DND-41 (cell line): Measurements from ENCODE around the gene DLX2.

Experiments used
- ATAC-seq: fragments of 200-7000 bp; cut with Tn5 transposase; 3 replicates; pipeline ENCODE4 v1.9.1; 2021; ENCODE audit warnings: low read depth; ENCODE audit not compliant: insufficient read depth
- DNase-seq: peaks from one replicate; pipeline ENCODE4 v3.0.0-alpha.2; 2020
- H2AFZ ChIP-seq: 2 replicates; pipeline ENCODE4 v1.6.0; 2012; ENCODE audit warnings: low read depth, low read length
- H3K27ac ChIP-seq: 2 replicates; pipeline ENCODE4 v1.5.1; 2012; ENCODE audit warnings: low read length, inconsistent platforms
- H3K27me3 ChIP-seq: fragments of 200-600 bp; sonication (generic); 2 replicates; pipeline ENCODE4 v1.6.0; 2012; ENCODE audit warnings: low read length, mild to moderate bottlenecking, inconsistent platforms; ENCODE audit not compliant: insufficient read depth, poor library complexity
- H3K36me3 ChIP-seq: 2 replicates; pipeline ENCODE4 v1.5.1; 2012; ENCODE audit warnings: low read length, inconsistent platforms; ENCODE audit not compliant: insufficient read depth
- H3K4me1 ChIP-seq: 2 replicates; pipeline ENCODE4 v1.5.1; 2012; ENCODE audit warnings: mild to moderate bottlenecking, low read length; ENCODE audit not compliant: insufficient read depth
- H3K4me2 ChIP-seq: 2 replicates; pipeline ENCODE4 v1.6.0; 2012; ENCODE audit warnings: mild to moderate bottlenecking, moderate library complexity, low read length, inconsistent platforms; ENCODE audit not compliant: insufficient read depth
- H3K4me3 ChIP-seq, 2 experiments: fragments of 200-600 bp in 1 of 2; shearing (Covaris generic) in 1 of 2; 2 replicates each; pipeline ENCODE4 v1.5.1; 2012 to 2016; ENCODE audit warnings: inconsistent platforms in 2 of 2, low read length in 2 of 2, mild to moderate bottlenecking in 2 of 2, low read depth in 1 of 2, moderate library complexity in 1 of 2
- H3K79me2 ChIP-seq: 2 replicates; pipeline ENCODE4 v1.6.0; 2012; ENCODE audit warnings: low read length, inconsistent platforms; ENCODE audit not compliant: insufficient read depth
- H3K9ac ChIP-seq: 2 replicates; pipeline ENCODE4 v1.6.0; 2012; ENCODE audit warnings: low read depth, mild to moderate bottlenecking, inconsistent platforms, low read length, moderate library complexity
- H3K9me3 ChIP-seq: 2 replicates; pipeline ENCODE4 v1.5.1; 2012; ENCODE audit warnings: low read length, moderate library complexity, mild to moderate bottlenecking, inconsistent platforms; ENCODE audit not compliant: insufficient read depth, severe bottlenecking
- H4K20me1 ChIP-seq: 2 replicates; pipeline ENCODE4 v1.6.0; 2012; ENCODE audit warnings: low read length; ENCODE audit not compliant: insufficient read depth
- CTCF ChIP-seq: IDR thresholded peaks from 2 replicates; pipeline ENCODE4 v1.5.1; 2012; ENCODE audit warnings: borderline replicate concordance, low read length, moderate library complexity, mild to moderate bottlenecking; ENCODE audit not compliant: poor library complexity, severe bottlenecking; ENCODE audit errors: extremely low read depth
- EZH2 ChIP-seq: IDR thresholded peaks from 3 replicates; pipeline ENCODE4 v1.6.1; 2012; ENCODE audit warnings: borderline replicate concordance, low read depth, mild to moderate bottlenecking, moderate library complexity, low read length, inconsistent platforms; ENCODE audit not compliant: severe bottlenecking

DLX2 gene

GRCh38 chr2:172131713-172132555, 29.2 kb upstream of the DLX2 start:
- Histone ChIP-seq H3K4me3 (no peak overlapping the region), H3K27ac (no peak overlapping the region), H2AFZ (no peak overlapping the region), H3K4me2 (no peak overlapping the region), H3K36me3 (no peaks in the 10 kb centered on the region), H3K79me2 (no peaks in the 10 kb centered on the region), H3K9me3 (no peaks in the 10 kb centered on the region), H4K20me1 (no peaks in the 10 kb centered on the region), H3K9ac (no peak overlapping the region), H3K27me3 (no peaks in the 10 kb centered on the region), H3K4me1 (no peaks in the 10 kb centered on the region)
- ATAC-seq: no peak
- no peak for TF ChIP-seq CTCF
- no peak for TF ChIP-seq EZH2
- DNase-seq: no peak

GRCh38 chr2:172129404-172129803, 26.7 kb upstream of the DLX2 start:
- Histone ChIP-seq H3K4me2 (no peak overlapping the region), H3K4me3 (no peak overlapping the region), H2AFZ (no peak overlapping the region), H3K9ac (no peak overlapping the region), H3K36me3 (no peaks in the 10 kb centered on the region), H3K27ac (no peak overlapping the region), H3K79me2 (no peaks in the 10 kb centered on the region), H3K27me3 (no peaks in the 10 kb centered on the region), H3K9me3 (no peaks in the 10 kb centered on the region), H3K4me1 (no peaks in the 10 kb centered on the region), H4K20me1 (no peaks in the 10 kb centered on the region)
- TF ChIP-seq CTCF (no peak), EZH2 (no peak)
- DNase-seq (no peak), ATAC-seq (no peak)

GRCh38 chr2:172128484-172128883, 25.8 kb upstream of the DLX2 start:
- TF ChIP-seq CTCF: no peak
- no peak for TF ChIP-seq EZH2
- no peak overlapping the region for H3K9ac ChIP-seq
- no peaks in the 10 kb centered on the region for H3K9me3 ChIP-seq
- H3K4me2 ChIP-seq: no peak overlapping the region
- no peak overlapping the region for H3K27ac ChIP-seq
- no peaks in the 10 kb centered on the region for H3K4me1 ChIP-seq
- DNase-seq (no peak), ATAC-seq (no peak)
- no peaks in the 10 kb centered on the region for H3K27me3 ChIP-seq
- no peak overlapping the region for H2AFZ ChIP-seq
- no peak overlapping the region for H3K4me3 ChIP-seq
- H3K36me3 ChIP-seq: no peaks in the 10 kb centered on the region
- no peaks in the 10 kb centered on the region for H4K20me1 ChIP-seq
- H3K79me2 ChIP-seq: no peaks in the 10 kb centered on the region
